ENCODE data around the gene SND1.

The SND1 gene

DNA sequence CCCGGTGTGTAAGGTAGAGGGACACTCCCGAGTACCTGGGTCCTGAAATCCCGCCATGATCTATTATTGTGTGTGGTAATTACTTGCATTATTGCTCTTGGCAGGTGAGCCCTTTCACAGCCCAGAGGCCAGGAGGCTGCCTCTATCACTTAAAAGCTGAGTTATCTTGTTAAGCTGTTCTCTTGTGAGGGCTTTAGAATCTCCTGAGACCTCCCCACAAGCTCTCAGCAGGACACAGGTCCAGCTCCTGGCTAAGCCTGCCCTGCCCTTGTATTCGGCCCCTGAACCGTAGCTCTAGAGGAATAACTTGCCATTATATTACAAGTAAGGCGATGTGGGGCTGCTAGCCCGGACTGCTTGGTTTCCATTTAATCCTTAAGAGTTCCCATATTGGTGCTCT, 13.9 kb downstream of the SND1 start:
- ChIA-PET POLR2A (no interaction called here), CTCF (interaction anchor here (1.0 to 1.4 kb wide), 2 partner anchors 12 to 68 kb away, joined by 4 to 6 read pairs; no protein-coding TSS in a partner anchor)
- Histone ChIP-seq H3K4me1 (ENCODE audit: control extremely low read depth in 1 of 4, control insufficient read depth in 4 of 4, insufficient read depth in 4 of 4, low read length in 3 of 4) (peaks cover 4 to 12% (median 6%) of the 10 kb centered on the region in 4 experiments), H3K27me3 (replicated peaks in 2 of 5; ENCODE audit: control insufficient read depth in 4 of 5, insufficient read depth in 5 of 5, low read length in 4 of 5) (no peaks in the 10 kb centered on the region), H3K27ac (ENCODE audit: insufficient read depth in 1 of 2, low read depth in 1 of 2, low read length in 2 of 2, poor library complexity in 1 of 2, severe bottlenecking in 2 of 2) (no peak overlapping the region), H3K36me3 (ENCODE audit: control insufficient read depth in 4 of 4, insufficient read depth in 4 of 4, low read length in 3 of 4) (peaks cover 0 to 26% (median 6%) of the 10 kb centered on the region in 4 experiments), H3K9me3 (ENCODE audit: control extremely low read depth in 1 of 5, control insufficient read depth in 4 of 5, insufficient read depth in 2 of 5, low read depth in 1 of 5, low read length in 4 of 5) (no peaks in the 10 kb centered on the region), H3K4me3 (ENCODE audit: control insufficient read depth in 1 of 7, extremely low read depth in 1 of 7, insufficient read depth in 4 of 7, low read depth in 2 of 7, low read length in 6 of 7) (no peak overlapping the region)
- DNase-seq = no peak
- WGBS (ENCODE audit: insufficient coverage) = 50% methylated on average over 2 of the region's 7 CpGs

DNA sequence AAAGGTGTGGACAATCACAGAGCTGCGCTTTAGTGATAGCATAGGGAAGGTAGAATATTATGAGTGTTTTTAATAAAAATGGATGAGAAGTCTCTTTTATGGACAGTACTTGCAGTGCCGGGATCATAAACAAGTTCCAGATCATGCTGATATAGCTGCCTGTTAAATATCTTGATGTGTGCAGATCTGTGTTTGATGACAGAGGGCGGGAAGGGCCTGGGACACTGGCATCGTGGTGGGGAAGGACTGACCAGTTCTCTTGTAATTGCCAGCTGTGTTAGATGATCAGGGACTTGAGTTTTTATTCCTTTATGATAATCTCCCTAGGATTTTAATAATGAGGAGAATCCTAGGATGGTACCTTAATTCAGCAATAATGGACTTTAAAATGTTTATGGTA, 14.6 kb downstream of the SND1 start:
- no peaks in the 10 kb centered on the region for H3K9me3 ChIP-seq (ENCODE audit: control extremely low read depth in 1 of 5, control insufficient read depth in 4 of 5, insufficient read depth in 2 of 5, low read depth in 1 of 5, low read length in 4 of 5)
- POLR2A ChIA-PET = no interaction called here
- H3K27me3 ChIP-seq (replicated peaks in 2 of 5; ENCODE audit: control insufficient read depth in 4 of 5, insufficient read depth in 5 of 5, low read length in 4 of 5) = no peaks in the 10 kb centered on the region
- H3K4me3 ChIP-seq (ENCODE audit: control insufficient read depth in 1 of 7, extremely low read depth in 1 of 7, insufficient read depth in 4 of 7, low read depth in 2 of 7, low read length in 6 of 7) = no peak overlapping the region
- CTCF ChIA-PET = interaction anchor here (1.0 to 1.4 kb wide), 2 partner anchors 12 to 67 kb away, joined by 4 to 6 read pairs; no protein-coding TSS in a partner anchor
- WGBS (ENCODE audit: insufficient coverage) = 100% methylated on average over 4 of the region's 4 CpGs
- peaks cover 0 to 25% (median 8%) of the 10 kb centered on the region in 4 experiments for H3K36me3 ChIP-seq (ENCODE audit: control insufficient read depth in 4 of 4, insufficient read depth in 4 of 4, low read length in 3 of 4)
- H3K27ac ChIP-seq (ENCODE audit: insufficient read depth in 1 of 2, low read depth in 1 of 2, low read length in 2 of 2, poor library complexity in 1 of 2, severe bottlenecking in 2 of 2) = no peak overlapping the region
- DNase-seq = no peak
- peaks cover 4 to 12% (median 6%) of the 10 kb centered on the region in 4 experiments for H3K4me1 ChIP-seq (ENCODE audit: control extremely low read depth in 1 of 4, control insufficient read depth in 4 of 4, insufficient read depth in 4 of 4, low read length in 3 of 4)

DNA sequence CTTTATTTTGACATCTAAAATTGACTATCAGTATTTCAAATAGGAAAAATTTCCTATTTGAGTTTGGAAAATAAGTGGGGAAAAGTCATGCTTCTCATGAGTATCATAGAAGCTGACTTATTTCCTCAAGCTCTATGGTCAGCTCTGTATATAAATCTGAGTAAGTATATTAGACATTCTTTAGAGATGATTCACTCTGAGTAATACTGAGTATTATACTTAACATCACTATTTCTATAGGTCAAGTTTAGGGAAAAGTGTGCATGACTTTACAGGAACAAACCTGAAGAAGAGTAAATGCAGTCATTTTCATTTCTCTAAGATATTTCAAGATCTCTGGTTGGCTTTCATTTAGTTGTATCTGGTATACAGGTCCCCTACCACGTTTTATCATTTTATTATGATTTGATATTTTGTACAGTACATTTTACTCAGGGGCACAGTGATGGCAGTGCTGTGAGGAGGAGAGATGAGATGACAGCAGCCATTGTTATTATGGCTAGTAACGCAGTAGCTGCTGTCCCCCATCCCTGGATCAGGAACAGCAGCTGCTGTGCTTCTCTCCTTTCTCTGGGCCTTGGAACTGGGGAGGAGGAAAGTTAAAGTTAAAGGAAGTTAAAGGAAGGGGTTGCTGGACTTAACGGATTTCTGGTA, 15.2 kb downstream of the SND1 start:
- no peak for DNase-seq
- Histone ChIP-seq H3K9me3 (ENCODE audit: control extremely low read depth in 1 of 5, control insufficient read depth in 4 of 5, insufficient read depth in 2 of 5, low read depth in 1 of 5, low read length in 4 of 5) (no peaks in the 10 kb centered on the region), H3K36me3 (ENCODE audit: control insufficient read depth in 4 of 4, insufficient read depth in 4 of 4, low read length in 3 of 4) (peaks cover 0 to 27% (median 9%) of the 10 kb centered on the region in 4 experiments), H3K27me3 (replicated peaks in 2 of 5; ENCODE audit: control insufficient read depth in 4 of 5, insufficient read depth in 5 of 5, low read length in 4 of 5) (no peaks in the 10 kb centered on the region), H3K27ac (ENCODE audit: insufficient read depth in 1 of 2, low read depth in 1 of 2, low read length in 2 of 2, poor library complexity in 1 of 2, severe bottlenecking in 2 of 2) (no peak overlapping the region), H3K4me3 (ENCODE audit: control insufficient read depth in 1 of 7, extremely low read depth in 1 of 7, insufficient read depth in 4 of 7, low read depth in 2 of 7, low read length in 6 of 7) (no peak overlapping the region), H3K4me1 (ENCODE audit: control extremely low read depth in 1 of 4, control insufficient read depth in 4 of 4, insufficient read depth in 4 of 4, low read length in 3 of 4) (peaks cover 4 to 12% (median 6%) of the 10 kb centered on the region in 4 experiments)
- ChIA-PET POLR2A (no interaction called here), CTCF (interaction anchor here (1.0 kb wide), 1 partner anchor 67 kb away, joined by 6 read pairs; no protein-coding TSS in a partner anchor)
- WGBS (ENCODE audit: insufficient coverage) = 100% methylated on average over 2 of the region's 3 CpGs

DNA sequence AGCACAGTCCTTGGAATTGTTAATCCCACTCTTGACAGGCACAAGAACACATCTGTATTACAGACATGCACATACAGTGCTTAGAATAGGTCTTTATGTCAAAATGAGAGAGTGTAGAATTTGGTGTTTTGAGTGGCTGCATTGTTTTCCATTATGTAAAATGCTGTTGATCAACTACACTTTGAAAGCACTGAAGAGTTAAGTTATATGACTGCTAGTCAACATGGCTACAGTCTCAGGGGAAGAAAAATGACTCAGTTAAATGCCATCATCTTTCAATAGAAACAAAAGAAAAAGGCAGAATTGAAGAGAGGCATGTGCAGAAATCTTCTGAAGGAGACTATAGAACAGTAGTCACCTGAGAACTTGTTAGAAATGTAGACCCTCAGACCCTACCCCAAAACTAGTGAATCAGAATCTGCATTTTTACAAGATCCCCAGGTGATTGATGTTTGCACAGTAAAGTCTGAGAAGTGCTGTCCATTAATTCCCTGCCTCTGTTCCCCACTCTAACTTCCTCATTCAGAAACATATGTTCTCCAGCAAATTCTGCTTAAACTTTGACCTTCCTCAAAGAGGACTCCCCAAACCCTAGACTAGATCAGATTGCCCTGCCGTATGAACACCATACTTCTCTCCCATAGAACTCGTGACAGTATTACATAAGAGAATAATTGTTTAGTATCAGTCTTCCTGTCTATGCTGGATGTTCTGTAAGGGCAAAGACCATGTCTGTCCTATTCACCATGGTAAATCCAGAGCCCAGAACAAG, 16.0 kb downstream of the SND1 start:
- H3K27me3 ChIP-seq (replicated peaks in 2 of 5; ENCODE audit: control insufficient read depth in 4 of 5, insufficient read depth in 5 of 5, low read length in 4 of 5) = no peaks in the 10 kb centered on the region
- H3K36me3 ChIP-seq (ENCODE audit: control insufficient read depth in 4 of 4, insufficient read depth in 4 of 4, low read length in 3 of 4) = peaks cover 3 to 27% (median 12%) of the 10 kb centered on the region in 4 experiments
- H3K27ac ChIP-seq (ENCODE audit: insufficient read depth in 1 of 2, low read depth in 1 of 2, low read length in 2 of 2, poor library complexity in 1 of 2, severe bottlenecking in 2 of 2) = no peak overlapping the region
- POLR2A ChIA-PET = no interaction called here
- peaks cover 0 to 4% (median 0%) of the 10 kb centered on the region in 5 experiments for H3K9me3 ChIP-seq (ENCODE audit: control extremely low read depth in 1 of 5, control insufficient read depth in 4 of 5, insufficient read depth in 2 of 5, low read depth in 1 of 5, low read length in 4 of 5)
- no peak overlapping the region for H3K4me3 ChIP-seq (ENCODE audit: control insufficient read depth in 1 of 7, extremely low read depth in 1 of 7, insufficient read depth in 4 of 7, low read depth in 2 of 7, low read length in 6 of 7)
- CTCF ChIA-PET = no interaction called here
- peak in 2 of 3 donors; percentile 14 to 21 for DNase-seq
- WGBS (ENCODE audit: insufficient coverage) = no CpG with 5 or more reads among the region's 2 CpGs
- H3K4me1 ChIP-seq (ENCODE audit: control extremely low read depth in 1 of 4, control insufficient read depth in 4 of 4, insufficient read depth in 4 of 4, low read length in 3 of 4) = peaks cover 4 to 12% (median 6%) of the 10 kb centered on the region in 4 experiments

DNA sequence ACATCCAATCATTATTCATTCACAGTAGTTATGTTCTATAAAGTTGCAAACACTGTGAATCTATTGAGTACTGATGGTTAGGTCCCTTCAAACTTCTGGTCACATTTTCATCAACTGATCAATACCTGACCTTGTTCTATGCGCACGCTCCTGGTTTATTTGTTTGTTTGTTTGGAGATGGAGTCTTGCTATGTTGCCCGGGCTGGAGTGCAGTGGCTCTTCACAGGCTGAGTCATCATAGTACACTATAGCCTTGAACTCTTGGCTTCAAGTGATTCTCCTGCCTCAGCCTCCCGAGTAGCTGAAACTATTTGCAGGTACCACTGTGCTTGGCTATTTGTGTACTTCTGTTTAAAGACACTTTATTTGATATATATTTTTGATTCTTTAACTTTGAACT, 19.3 kb downstream of the SND1 start:
- H3K4me1 ChIP-seq (ENCODE audit: control extremely low read depth in 1 of 4, control insufficient read depth in 4 of 4, insufficient read depth in 4 of 4, low read length in 3 of 4) = peaks cover 4 to 12% (median 6%) of the 10 kb centered on the region in 4 experiments
- H3K4me3 ChIP-seq (ENCODE audit: control insufficient read depth in 1 of 7, extremely low read depth in 1 of 7, insufficient read depth in 4 of 7, low read depth in 2 of 7, low read length in 6 of 7) = no peak overlapping the region
- no CpG with 5 or more reads among the region's 4 CpGs for WGBS (ENCODE audit: insufficient coverage)
- no peaks in the 10 kb centered on the region for H3K27me3 ChIP-seq (replicated peaks in 2 of 5; ENCODE audit: control insufficient read depth in 4 of 5, insufficient read depth in 5 of 5, low read length in 4 of 5)
- no peak for DNase-seq
- ChIA-PET POLR2A (no interaction called here), CTCF (no interaction called here)
- H3K9me3 ChIP-seq (ENCODE audit: control extremely low read depth in 1 of 5, control insufficient read depth in 4 of 5, insufficient read depth in 2 of 5, low read depth in 1 of 5, low read length in 4 of 5) = peaks cover 0 to 4% (median 0%) of the 10 kb centered on the region in 5 experiments
- peaks cover 7 to 22% (median 14%) of the 10 kb centered on the region in 4 experiments for H3K36me3 ChIP-seq (ENCODE audit: control insufficient read depth in 4 of 4, insufficient read depth in 4 of 4, low read length in 3 of 4)
- H3K27ac ChIP-seq (ENCODE audit: insufficient read depth in 1 of 2, low read depth in 1 of 2, low read length in 2 of 2, poor library complexity in 1 of 2, severe bottlenecking in 2 of 2) = no peak overlapping the region

DNA sequence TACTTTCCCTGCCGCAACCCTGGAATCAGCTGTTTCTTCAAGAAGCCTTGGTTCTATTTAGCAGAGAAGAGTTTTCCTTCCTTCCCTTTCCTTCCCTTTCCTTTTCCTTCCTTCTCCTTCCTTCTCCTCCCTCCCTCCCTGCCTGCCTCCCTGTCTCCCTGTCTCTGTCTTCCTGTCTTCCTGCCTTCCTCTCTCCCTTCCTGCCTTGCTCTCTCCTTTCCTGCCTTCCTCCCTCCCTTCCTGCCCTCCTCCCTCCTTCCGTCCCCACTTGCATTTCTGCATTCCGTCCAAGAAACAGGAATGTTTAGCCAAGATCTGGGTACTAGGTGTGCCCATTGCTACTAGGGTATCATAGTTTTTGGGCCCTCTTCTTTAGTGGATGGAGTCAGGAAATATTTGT, 21.9 kb downstream of the SND1 start:
- no peak for DNase-seq
- POLR2A ChIA-PET = no interaction called here
- 100% methylated on average over 1 of the region's 3 CpGs for WGBS (ENCODE audit: insufficient coverage)

More for the DNA sequence above, 21.9 kb downstream of the SND1 start:
- peaks cover 0 to 10% (median 3%) of the 10 kb centered on the region in 5 experiments for H3K9me3 ChIP-seq (ENCODE audit: control extremely low read depth in 1 of 5, control insufficient read depth in 4 of 5, insufficient read depth in 2 of 5, low read depth in 1 of 5, low read length in 4 of 5)
- H3K4me3 ChIP-seq (ENCODE audit: control insufficient read depth in 1 of 7, extremely low read depth in 1 of 7, insufficient read depth in 4 of 7, low read depth in 2 of 7, low read length in 6 of 7) = no peak overlapping the region
- no peaks in the 10 kb centered on the region for H3K27me3 ChIP-seq (replicated peaks in 2 of 5; ENCODE audit: control insufficient read depth in 4 of 5, insufficient read depth in 5 of 5, low read length in 4 of 5)
- H3K36me3 ChIP-seq (ENCODE audit: control insufficient read depth in 4 of 4, insufficient read depth in 4 of 4, low read length in 3 of 4) = peaks cover 17 to 40% (median 28%) of the 10 kb centered on the region in 4 experiments
- H3K27ac ChIP-seq (ENCODE audit: insufficient read depth in 1 of 2, low read depth in 1 of 2, low read length in 2 of 2, poor library complexity in 1 of 2, severe bottlenecking in 2 of 2) = no peak overlapping the region
- CTCF ChIA-PET = interaction anchor here (1.2 kb wide), 1 partner anchor 19 kb away, joined by 3 read pairs; no protein-coding TSS in a partner anchor
- H3K4me1 ChIP-seq (ENCODE audit: control extremely low read depth in 1 of 4, control insufficient read depth in 4 of 4, insufficient read depth in 4 of 4, low read length in 3 of 4) = peaks cover 4 to 7% (median 6%) of the 10 kb centered on the region in 4 experiments

Data from common myeloid progenitor, CD34-positive (primary cell).